ENCODE results near the gene ARMCX5.

ARMCX5 gene

DNA sequence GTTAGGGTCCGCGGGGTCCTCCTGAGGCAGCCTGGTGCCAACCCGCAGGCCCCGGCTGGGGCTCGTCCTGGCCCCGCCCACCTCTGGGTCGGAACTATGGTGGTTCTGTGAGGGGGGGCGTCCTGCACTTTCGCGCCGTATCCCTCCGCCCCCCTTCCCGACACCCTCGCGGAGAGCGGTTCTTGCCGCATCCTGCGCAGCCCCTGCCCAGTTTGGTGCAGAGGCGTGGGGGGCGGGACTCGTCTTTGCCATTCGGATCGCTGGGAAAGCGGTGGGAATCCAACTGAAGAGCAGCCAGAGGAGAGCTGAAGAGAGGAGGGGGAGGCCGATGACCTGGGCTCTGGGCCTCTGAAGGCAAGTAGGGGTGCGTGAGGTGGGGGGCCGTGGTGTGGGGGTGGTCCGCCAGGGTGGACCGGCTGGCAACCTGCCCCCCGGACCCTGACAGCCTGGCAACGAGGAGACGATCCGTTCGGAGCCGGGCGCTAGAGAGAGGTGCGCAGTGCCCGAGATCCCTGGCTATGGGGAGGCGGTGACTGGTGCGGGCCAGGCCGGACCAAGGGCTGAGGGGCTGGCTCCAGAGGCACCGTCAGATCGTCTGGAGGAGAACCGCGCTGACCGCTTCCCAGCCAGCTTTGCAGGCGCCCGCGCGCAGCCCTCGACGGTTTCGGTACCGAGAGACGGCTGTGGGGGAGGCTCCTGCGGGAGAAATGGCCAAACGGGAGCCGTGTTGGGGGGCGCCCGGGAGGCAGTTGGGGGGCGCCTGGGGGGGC is 52.1 kb downstream of the ARMCX5 start, which contains the start of gene GPRASP1:
GPRASP1 (plus strand) TSS at position 242 of the 770 bp plus-strand sequence. CDS start 2,431 bp downstream, outside the sequence.
- no peak for TF ChIP-seq CTCF (IDR thresholded peaks at IDR 0.05; ENCODE audit: low read depth, low read length)
- peak; percentile 20 for DNase-seq (ENCODE audit: low read depth, low spot score)
- H3K4me3 ChIP-seq (ENCODE audit: low read depth, low read length) = peak within 1 kb of the TSS; percentile 52

GRCh38 chrX:102652031-102652688 is 52.8 kb downstream of the ARMCX5 start:
- peak; percentile 60 for TF ChIP-seq CTCF (IDR thresholded peaks at IDR 0.05; ENCODE audit: low read depth, low read length)
- in situ Hi-C loops (cut with HindIII; ENCODE audit: low sequenced_read_pairs) = no loop called here
- DNase-seq (ENCODE audit: low read depth, low spot score) = peak; percentile 28
- H3K4me3 ChIP-seq (ENCODE audit: low read depth, low read length) = peak overlapping the region; percentile 52

More for the DNA sequence above, 52.1 kb downstream of the ARMCX5 start, which contains the start of gene GPRASP1:
- in situ Hi-C loops (cut with HindIII; ENCODE audit: low sequenced_read_pairs) = no loop called here
